ENCODE results near the gene PHF12. TPM values are rescaled to one million over a fixed set of nuclear protein-coding genes. Genes with fewer than 3 reads are reported as not detected.
"Not testable (repeated sequence)": the region's sequence is repeated elsewhere in the genome, so short reads cannot be mapped to it uniquely, and the experiment has no call there.

Gene PHF12
- total RNA-seq, 1 donor from 2014 or later = 43.5 TPM

DNA sequence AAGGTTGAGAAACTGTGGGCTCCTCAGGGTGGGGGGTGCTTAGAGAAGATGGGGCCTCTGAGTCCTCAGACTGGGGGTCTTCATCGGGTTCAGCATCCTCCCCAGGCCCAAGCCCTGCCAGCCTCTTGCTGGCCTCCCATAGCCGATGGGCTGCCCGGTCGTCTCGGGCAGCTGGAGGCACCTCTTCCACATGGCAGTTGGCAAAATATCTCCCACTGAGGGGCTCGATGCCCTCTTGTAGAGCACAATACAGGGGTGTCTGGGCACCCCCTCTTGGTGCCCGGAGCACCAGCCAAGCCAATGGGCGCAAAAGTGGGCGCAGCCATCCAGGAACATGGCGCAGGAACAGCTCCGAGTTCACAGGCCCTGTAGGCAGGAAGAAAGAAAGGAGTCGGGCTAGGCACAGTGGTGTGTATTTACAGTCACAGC is 52.8 kb downstream of the PHF12 start:
- no peak for TF ChIP-seq CTCF (conservative IDR thresholded peaks at IDR 0.05; ENCODE audit: low read depth, low read length)
- DNase-seq (ENCODE audit: low read depth) = no peak
- H3K4me3 ChIP-seq (ENCODE audit: low read depth, low read length) = no peak overlapping the region

GRCh38 chr17:28897769-28898526 is 53.4 kb downstream of the PHF12 start:
- no peak for TF ChIP-seq CTCF (conservative IDR thresholded peaks at IDR 0.05; ENCODE audit: low read depth, low read length)
- peak overlapping the region; percentile 87 for H3K4me3 ChIP-seq (ENCODE audit: low read depth, low read length)
- DNase-seq (ENCODE audit: low read depth) = no peak

- peak; percentile 29 for TF ChIP-seq CTCF (conservative IDR thresholded peaks at IDR 0.05; ENCODE audit: low read depth, low read length)
- peak within 1 kb of the TSS; percentile 87 for H3K4me3 ChIP-seq (ENCODE audit: low read depth, low read length)
- no peak for DNase-seq (ENCODE audit: low read depth)
These were observed 54.2 kb downstream of the PHF12 start, which contains the start of gene FLOT2 for GRCh38 chr17:28896884-28897768. Gene FLOT2, minus strand, starts transcription at chr17:28897733. Its CDS starts 159 bp downstream, at chr17:28897574.

DNA sequence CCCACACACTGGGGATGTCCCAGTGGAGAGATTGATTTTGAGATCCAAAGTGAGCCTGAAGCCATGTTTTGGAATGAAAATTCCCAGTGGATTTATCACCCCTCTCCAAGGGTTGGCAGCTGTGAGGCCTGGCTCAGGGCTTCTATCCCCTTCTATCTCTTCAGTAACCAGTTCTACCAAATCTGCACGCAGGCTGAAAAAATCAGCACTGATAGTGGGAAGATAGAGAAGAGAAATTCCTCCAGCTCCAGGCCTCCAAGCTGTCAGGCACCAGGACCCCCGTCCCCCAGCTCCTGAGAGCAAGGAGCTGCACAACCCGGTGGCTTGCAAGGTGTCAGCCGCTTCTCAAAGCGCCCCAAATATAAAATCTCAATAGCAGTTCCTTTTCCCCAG is 54.8 kb downstream of the PHF12 start:
- no peak for TF ChIP-seq CTCF (conservative IDR thresholded peaks at IDR 0.05; ENCODE audit: low read depth, low read length)
- peak overlapping the region; percentile 87 for H3K4me3 ChIP-seq (ENCODE audit: low read depth, low read length)
- no peak for DNase-seq (ENCODE audit: low read depth)

GRCh38 chr17:28895794-28896447 is 55.4 kb downstream of the PHF12 start:
- no peak for TF ChIP-seq CTCF (conservative IDR thresholded peaks at IDR 0.05; ENCODE audit: low read depth, low read length)
- H3K4me3 ChIP-seq (ENCODE audit: low read depth, low read length) = peak overlapping the region; percentile 87
- DNase-seq (ENCODE audit: low read depth) = no peak

GRCh38 chr17:28893248-28894183 is 57.8 kb downstream of the PHF12 start:
- DNase-seq (ENCODE audit: low read depth) = not testable (repeated sequence)
- H3K4me3 ChIP-seq (ENCODE audit: low read depth, low read length) = peak overlapping the region; percentile 4
